T-helper 17 cell (primary cell): ENCODE measurements around the gene CALML6. TPM values are rescaled to one million over a fixed set of nuclear protein-coding genes. Genes with fewer than 3 reads are reported as not detected.

ENCODE experiments used
- ATAC-seq: fragments of 150-1000 bp; cut with Tn5 transposase; 2 replicates; pipeline ENCODE4 v1.10.0; 2021; ENCODE audit warnings: mild to moderate bottlenecking, moderate library complexity
- DNase-seq, 3 donors: peaks; one replicate each; pipeline versions ENCODE4 v3.0.0 to v3.0.0-alpha.2; 2020 to 2021
- H3K9me3 ChIP-seq: one replicate; pipeline ENCODE4 v1.7.0; 2013; ENCODE audit warnings: low read length, mild to moderate bottlenecking; ENCODE audit not compliant: control insufficient read depth, poor library complexity, severe bottlenecking
- H3K27ac Mint-ChIP-seq: one replicate; pipeline ENCODE4 v1.8.0; 2022; ENCODE audit warnings: mild to moderate bottlenecking, moderate library complexity, mixed read lengths
- H3K27me3 Mint-ChIP-seq: one replicate; pipeline ENCODE4 v1.8.0; 2022; ENCODE audit warnings: mixed read lengths
- H3K36me3 Mint-ChIP-seq: one replicate; pipeline ENCODE4 v1.8.0; 2022; ENCODE audit warnings: low read depth, mixed read lengths
- H3K4me1 Mint-ChIP-seq: one replicate; pipeline ENCODE4 v1.8.0; 2022; ENCODE audit warnings: mild to moderate bottlenecking, mixed read lengths
- H3K4me3 Mint-ChIP-seq: one replicate; pipeline ENCODE4 v1.8.0; 2022; ENCODE audit warnings: mild to moderate bottlenecking, moderate library complexity, mixed read lengths
- total RNA-seq, 4 donors: library from RNA in 2 of 4; stranded (reverse) in 2 of 4; gene quantifications; one replicate each; pipeline ENCODE4 v1.2.3 and lab custom pipeline; 2022 to 2026

CALML6 gene
- total RNA-seq, 2 donors from 2014 or later, result 0.35 to 0.55 TPM

- ATAC-seq, result no peak
- Mint-ChIP-seq H3K27me3 (no peaks in the 10 kb centered on the region), H3K27ac (no peak overlapping the region), H3K36me3 (no peaks in the 10 kb centered on the region), H3K4me3 (peak overlapping the region; percentile 25), H3K4me1 (peaks cover 3% of the 10 kb centered on the region)
- H3K9me3 ChIP-seq, result no peaks in the 10 kb centered on the region
- DNase-seq, result no peak
Observed at GRCh38 chr1:1920057-1920607, 5.1 kb downstream of the CALML6 start.

GRCh38 chr1:1920608-1921458, 5.8 kb downstream of the CALML6 start:
- Mint-ChIP-seq H3K4me1 (peaks cover 3% of the 10 kb centered on the region), H3K27me3 (no peaks in the 10 kb centered on the region), H3K27ac (no peak overlapping the region), H3K4me3 (peak overlapping the region; percentile 25), H3K36me3 (no peaks in the 10 kb centered on the region)
- H3K9me3 ChIP-seq, result no peaks in the 10 kb centered on the region
- no peak for ATAC-seq
- DNase-seq, result peak in 1 of 3 donors; percentile 11

GRCh38 chr1:1921459-1921862, 6.4 kb downstream of the CALML6 start:
- DNase-seq (peak in 1 of 3 donors; percentile 9), ATAC-seq (no peak)
- H3K27ac Mint-ChIP-seq, result no peak overlapping the region
- no peak overlapping the region for H3K4me3 Mint-ChIP-seq
- no peaks in the 10 kb centered on the region for H3K27me3 Mint-ChIP-seq
- peaks cover 3% of the 10 kb centered on the region for H3K4me1 Mint-ChIP-seq
- H3K36me3 Mint-ChIP-seq, result no peaks in the 10 kb centered on the region
- H3K9me3 ChIP-seq, result no peaks in the 10 kb centered on the region

- no peaks in the 10 kb centered on the region for H3K9me3 ChIP-seq
- H3K27ac Mint-ChIP-seq, result no peak overlapping the region
- no peaks in the 10 kb centered on the region for H3K27me3 Mint-ChIP-seq
- ATAC-seq (no peak), DNase-seq (peak in 1 of 3 donors; percentile 8)
- H3K4me3 Mint-ChIP-seq, result no peak overlapping the region
- H3K4me1 Mint-ChIP-seq, result peaks cover 3% of the 10 kb centered on the region
- no peaks in the 10 kb centered on the region for H3K36me3 Mint-ChIP-seq
Observed at GRCh38 chr1:1921901-1922701, 7.0 kb downstream of the CALML6 start.

- no peaks in the 10 kb centered on the region for H3K27me3 Mint-ChIP-seq
- DNase-seq, result peak in 1 of 3 donors; percentile 11
- no peak for ATAC-seq
- H3K36me3 Mint-ChIP-seq, result no peaks in the 10 kb centered on the region
- H3K9me3 ChIP-seq, result no peaks in the 10 kb centered on the region
- peaks cover 3% of the 10 kb centered on the region for H3K4me1 Mint-ChIP-seq
- no peak overlapping the region for H3K4me3 Mint-ChIP-seq
- H3K27ac Mint-ChIP-seq, result no peak overlapping the region
Observed at GRCh38 chr1:1922702-1922955, 7.6 kb downstream of the CALML6 start.

- Mint-ChIP-seq H3K27ac (no peak overlapping the region), H3K27me3 (no peaks in the 10 kb centered on the region), H3K36me3 (no peaks in the 10 kb centered on the region), H3K4me1 (peaks cover 3% of the 10 kb centered on the region), H3K4me3 (no peak overlapping the region)
- ATAC-seq, result no peak
- H3K9me3 ChIP-seq, result no peaks in the 10 kb centered on the region
- no peak for DNase-seq
Observed at GRCh38 chr1:1922956-1923833, 8.1 kb downstream of the CALML6 start.

GRCh38 chr1:1924386-1924785, 9.3 kb downstream of the CALML6 start:
- H3K27ac Mint-ChIP-seq, result no peak overlapping the region

GRCh38 chr1:1924849-1925248, 9.8 kb downstream of the CALML6 start:
- Mint-ChIP-seq H3K4me3 (no peak overlapping the region), H3K36me3 (no peaks in the 10 kb centered on the region), H3K4me1 (no peaks in the 10 kb centered on the region), H3K27ac (no peak overlapping the region), H3K27me3 (no peaks in the 10 kb centered on the region)
- DNase-seq, result no peak
- ATAC-seq, result no peak
- no peaks in the 10 kb centered on the region for H3K9me3 ChIP-seq

More at GRCh38 chr1:1924386-1924785, 9.3 kb downstream of the CALML6 start:
- peak in 1 of 3 donors; percentile 9 for DNase-seq
- no peaks in the 10 kb centered on the region for H3K9me3 ChIP-seq
- Mint-ChIP-seq H3K4me1 (peaks cover 3% of the 10 kb centered on the region), H3K4me3 (no peak overlapping the region), H3K27me3 (no peaks in the 10 kb centered on the region), H3K36me3 (no peaks in the 10 kb centered on the region)
- no peak for ATAC-seq

- Mint-ChIP-seq H3K27me3 (no peaks in the 10 kb centered on the region), H3K36me3 (no peaks in the 10 kb centered on the region)
Observed at GRCh38 chr1:1925437-1926345, 10.6 kb downstream of the CALML6 start.

GRCh38 chr1:1926346-1926811, 11.3 kb downstream of the CALML6 start:
- no peak for ATAC-seq

More at GRCh38 chr1:1925437-1926345, 10.6 kb downstream of the CALML6 start:
- Mint-ChIP-seq H3K27ac (no peak overlapping the region), H3K4me1 (no peaks in the 10 kb centered on the region), H3K4me3 (no peak overlapping the region)
- ATAC-seq, result no peak
- no peaks in the 10 kb centered on the region for H3K9me3 ChIP-seq
- peak in 1 of 3 donors; percentile 8 for DNase-seq

GRCh38 chr1:1926886-1927660, 12.0 kb downstream of the CALML6 start:
- Mint-ChIP-seq H3K27me3 (no peaks in the 10 kb centered on the region), H3K36me3 (no peaks in the 10 kb centered on the region)
- ATAC-seq, result no peak

More at GRCh38 chr1:1926346-1926811, 11.3 kb downstream of the CALML6 start:
- Mint-ChIP-seq H3K4me1 (no peaks in the 10 kb centered on the region), H3K27ac (no peak overlapping the region), H3K36me3 (no peaks in the 10 kb centered on the region), H3K4me3 (no peak overlapping the region), H3K27me3 (no peaks in the 10 kb centered on the region)
- DNase-seq, result peak in 1 of 3 donors; percentile 8
- no peaks in the 10 kb centered on the region for H3K9me3 ChIP-seq

More at GRCh38 chr1:1926886-1927660, 12.0 kb downstream of the CALML6 start:
- H3K9me3 ChIP-seq, result no peaks in the 10 kb centered on the region
- DNase-seq, result no peak
- no peak overlapping the region for H3K27ac Mint-ChIP-seq
- no peak overlapping the region for H3K4me3 Mint-ChIP-seq
- H3K4me1 Mint-ChIP-seq, result no peaks in the 10 kb centered on the region
